SJSA1 (cell line): Measurements from ENCODE around the gene SPO11. TPM values are rescaled to one million over a fixed set of nuclear protein-coding genes. Genes with fewer than 3 reads are reported as not detected.

Experiments used
- DNase-seq, 2 experiments: peaks; one replicate each; pipeline ENCODE4 v3.0.0-alpha.2; 2015 to 2020; ENCODE audit warnings: low spot score in 2 of 2, low read depth in 1 of 2
- H3K27ac ChIP-seq: fragments of 250-450 bp; sonication (Bioruptor Pico); 2 replicates; pipeline ENCODE4 v1.5.1; 2020; ENCODE audit warnings: mild to moderate bottlenecking, moderate library complexity
- H3K27me3 ChIP-seq: fragments of 250-450 bp; sonication (Bioruptor Pico); replicated peaks from 2 replicates; pipeline ENCODE4 v1.5.1; 2020; ENCODE audit warnings: mild to moderate bottlenecking, moderate library complexity
- H3K36me3 ChIP-seq: fragments of 250-450 bp; sonication (Bioruptor Pico); 2 replicates; pipeline ENCODE4 v1.5.1; 2020; ENCODE audit warnings: mild to moderate bottlenecking
- H3K4me1 ChIP-seq: fragments of 250-450 bp; sonication (Bioruptor Pico); replicated peaks from 2 replicates; pipeline ENCODE4 v1.6.1; 2021; ENCODE audit warnings: mild to moderate bottlenecking
- H3K4me3 ChIP-seq: fragments of 250-450 bp; sonication (Bioruptor Pico); 2 replicates; pipeline ENCODE4 v1.5.1; 2020; ENCODE audit warnings: mild to moderate bottlenecking
- H3K9me3 ChIP-seq: fragments of 250-450 bp; sonication (Bioruptor Pico); replicated peaks from 2 replicates; pipeline ENCODE4 v1.5.1; 2020; ENCODE audit warnings: mild to moderate bottlenecking
- total RNA-seq: library from RNA; depleted of rRNA; stranded (reverse); fragments of >200 nt; shearing (Covaris generic); gene quantifications from 2 replicates; pipeline ENCODE4 v1.2.3, GENCODE V29; 2014

The SPO11 gene
- total RNA-seq, 1 experiment from 2014 or later = not detected

DNA sequence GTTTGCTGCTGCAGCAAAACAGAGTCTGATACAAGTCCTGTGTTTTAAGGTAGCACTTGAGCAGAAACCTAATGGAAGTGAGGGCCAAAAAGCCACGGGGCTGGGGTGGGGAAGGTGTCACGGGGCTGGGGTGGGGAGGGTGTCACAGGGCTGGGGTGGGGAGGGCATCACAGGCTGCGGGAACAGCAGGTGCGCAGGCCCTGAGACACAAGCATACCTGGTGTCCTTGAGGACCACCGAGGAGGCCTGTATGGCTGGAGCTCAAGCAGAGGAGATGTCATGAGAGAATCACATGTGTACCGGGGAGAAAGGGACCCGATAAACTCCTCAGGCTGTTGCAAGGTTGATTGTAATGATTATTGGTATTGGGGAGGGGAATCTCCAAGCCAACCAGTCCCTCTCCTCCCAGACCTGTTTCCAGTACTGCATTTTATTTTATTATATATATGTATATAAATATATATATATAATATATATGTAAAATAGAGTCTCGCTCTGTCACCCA is 13.6 kb upstream of the SPO11 start:
- no peak overlapping the region for H3K4me3 ChIP-seq
- no peaks in the 10 kb centered on the region for H3K9me3 ChIP-seq
- DNase-seq = no peak
- H3K27ac ChIP-seq = no peak overlapping the region
- H3K36me3 ChIP-seq = no peaks in the 10 kb centered on the region
- H3K4me1 ChIP-seq = no peaks in the 10 kb centered on the region
- H3K27me3 ChIP-seq = peaks cover 7% of the 10 kb centered on the region; the same call in 1 of the 2 replicates

DNA sequence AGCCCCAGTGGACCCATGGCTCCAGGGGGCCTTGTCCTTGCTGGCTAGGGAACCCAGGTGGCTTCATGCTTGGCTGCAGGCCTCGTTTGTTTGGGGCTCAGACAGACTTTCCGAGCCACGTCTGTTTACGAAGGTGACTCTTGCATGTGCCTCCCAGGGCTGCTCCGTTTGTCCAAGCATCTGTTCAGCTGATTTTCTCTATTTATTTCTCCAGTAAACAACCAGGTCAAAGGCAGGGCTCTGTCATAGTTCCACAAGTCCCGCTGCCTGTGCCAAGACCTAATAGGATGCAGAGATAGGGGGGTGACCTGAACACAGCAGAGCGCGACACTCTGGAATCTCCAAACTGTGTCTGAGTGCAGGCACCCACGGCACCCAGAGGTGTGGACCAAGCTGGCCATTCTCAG is 12.8 kb upstream of the SPO11 start:
- no peaks in the 10 kb centered on the region for H3K4me1 ChIP-seq
- H3K9me3 ChIP-seq = no peaks in the 10 kb centered on the region
- H3K27me3 ChIP-seq = peaks cover 7% of the 10 kb centered on the region; the same call in 1 of the 2 replicates
- no peak overlapping the region for H3K4me3 ChIP-seq
- H3K36me3 ChIP-seq = no peaks in the 10 kb centered on the region
- no peak for DNase-seq
- H3K27ac ChIP-seq = no peak overlapping the region

DNA sequence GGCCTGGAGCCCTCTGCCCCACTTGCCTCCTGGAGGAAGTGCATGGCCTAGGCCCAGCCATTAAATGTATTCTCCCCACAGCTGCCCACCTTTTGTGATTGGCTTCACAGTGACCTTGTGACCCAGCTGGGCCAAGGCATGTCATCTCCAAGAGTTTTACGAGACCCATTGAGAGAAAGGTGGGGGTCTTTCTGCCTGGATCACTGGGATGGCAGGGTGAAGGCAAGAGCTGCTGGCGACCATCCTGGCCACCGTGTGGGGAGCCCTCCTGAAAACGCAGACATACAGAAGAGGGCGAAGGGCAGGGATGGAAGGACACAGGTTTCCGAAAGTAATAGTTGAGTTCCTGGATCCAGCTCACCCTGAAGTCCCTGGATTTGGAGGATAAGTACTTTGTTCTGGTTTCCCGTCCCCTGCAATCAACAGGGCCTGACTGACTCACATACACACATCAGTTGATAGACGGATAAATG is 12.3 kb upstream of the SPO11 start:
- Histone ChIP-seq H3K36me3 (no peaks in the 10 kb centered on the region), H3K27ac (no peak overlapping the region), H3K9me3 (no peaks in the 10 kb centered on the region), H3K27me3 (peaks cover 10% of the 10 kb centered on the region; the same call in 1 of the 2 replicates), H3K4me1 (no peaks in the 10 kb centered on the region), H3K4me3 (no peak overlapping the region)
- DNase-seq = no peak

DNA sequence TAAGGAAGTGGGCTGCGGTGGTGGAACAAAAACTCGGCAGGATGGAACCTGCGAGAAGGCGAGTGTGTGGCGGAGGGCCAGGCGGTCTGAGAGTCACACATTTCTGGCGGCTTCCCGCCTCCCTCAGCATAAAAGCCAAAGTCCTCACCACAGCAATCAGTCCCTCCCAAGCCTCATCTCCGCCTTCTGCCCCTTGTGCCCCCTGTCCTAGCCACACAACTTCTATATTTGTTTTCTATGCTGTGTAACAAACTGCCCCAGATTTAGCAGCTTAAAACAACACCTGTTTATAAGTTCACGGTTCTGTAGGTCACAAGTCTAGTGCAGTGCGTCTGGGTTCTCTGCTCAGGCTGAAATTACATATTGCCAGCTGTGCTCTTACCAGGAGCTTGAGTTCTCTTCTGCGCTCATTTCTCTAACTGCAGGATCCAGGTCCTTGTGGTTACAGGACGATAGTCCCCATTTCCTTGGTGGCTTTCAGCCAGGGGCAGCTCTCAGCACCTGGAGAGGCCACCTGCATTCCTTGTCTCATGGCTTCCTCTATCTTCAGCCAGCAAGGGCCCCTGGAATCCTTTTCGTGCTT is 11.7 kb upstream of the SPO11 start:
- H3K36me3 ChIP-seq = no peaks in the 10 kb centered on the region
- no peaks in the 10 kb centered on the region for H3K9me3 ChIP-seq
- H3K27me3 ChIP-seq = peaks cover 10% of the 10 kb centered on the region; the same call in 1 of the 2 replicates
- H3K27ac ChIP-seq = no peak overlapping the region
- H3K4me1 ChIP-seq = no peaks in the 10 kb centered on the region
- DNase-seq = no peak
- no peak overlapping the region for H3K4me3 ChIP-seq

DNA sequence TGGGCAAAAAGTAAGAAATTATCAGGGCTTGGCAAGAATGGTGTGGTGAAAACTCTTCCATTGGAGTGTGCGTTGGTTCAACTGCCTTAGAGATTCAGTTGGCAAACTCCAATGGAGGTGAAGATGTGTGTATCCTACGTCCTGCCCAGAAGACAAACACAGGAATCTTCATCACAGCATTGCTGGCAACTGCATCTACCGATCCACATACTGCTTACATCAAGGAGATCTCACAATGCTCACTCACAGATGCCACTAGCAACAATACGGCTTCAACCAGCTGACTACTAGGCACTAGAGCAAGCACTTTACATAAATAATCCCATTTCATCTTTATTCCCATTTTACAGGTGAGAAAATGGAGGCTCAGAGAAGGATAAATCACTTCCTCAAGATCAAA is 10.0 kb upstream of the SPO11 start:
- DNase-seq = no peak
- H3K36me3 ChIP-seq = no peaks in the 10 kb centered on the region
- no peaks in the 10 kb centered on the region for H3K4me1 ChIP-seq
- no peaks in the 10 kb centered on the region for H3K9me3 ChIP-seq
- H3K27me3 ChIP-seq = peaks cover 8% of the 10 kb centered on the region
- H3K4me3 ChIP-seq = no peak overlapping the region
- H3K27ac ChIP-seq = no peak overlapping the region

DNA sequence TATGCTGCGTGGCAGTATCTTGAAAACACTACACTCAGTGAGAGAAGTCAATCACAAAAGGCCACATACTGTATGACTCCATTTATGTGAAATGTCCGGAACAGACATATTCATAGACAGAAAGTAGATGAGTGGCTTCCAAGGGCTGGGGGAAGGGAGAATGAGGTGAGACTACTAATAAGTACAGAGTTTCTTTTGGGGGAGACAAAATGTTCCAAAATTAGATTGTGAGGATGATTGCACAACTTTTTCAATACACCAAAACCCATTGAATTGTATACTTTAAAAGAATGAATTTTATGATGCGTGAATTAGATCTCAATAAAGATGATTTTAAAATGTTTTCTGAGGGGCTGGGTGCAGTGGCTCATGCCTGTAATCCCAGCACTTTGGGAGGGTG is 9.2 kb upstream of the SPO11 start:
- no peaks in the 10 kb centered on the region for H3K4me1 ChIP-seq
- no peaks in the 10 kb centered on the region for H3K36me3 ChIP-seq
- no peak for DNase-seq
- H3K4me3 ChIP-seq = no peak overlapping the region
- no peaks in the 10 kb centered on the region for H3K9me3 ChIP-seq
- peaks cover 8% of the 10 kb centered on the region for H3K27me3 ChIP-seq
- H3K27ac ChIP-seq = no peak overlapping the region

DNA sequence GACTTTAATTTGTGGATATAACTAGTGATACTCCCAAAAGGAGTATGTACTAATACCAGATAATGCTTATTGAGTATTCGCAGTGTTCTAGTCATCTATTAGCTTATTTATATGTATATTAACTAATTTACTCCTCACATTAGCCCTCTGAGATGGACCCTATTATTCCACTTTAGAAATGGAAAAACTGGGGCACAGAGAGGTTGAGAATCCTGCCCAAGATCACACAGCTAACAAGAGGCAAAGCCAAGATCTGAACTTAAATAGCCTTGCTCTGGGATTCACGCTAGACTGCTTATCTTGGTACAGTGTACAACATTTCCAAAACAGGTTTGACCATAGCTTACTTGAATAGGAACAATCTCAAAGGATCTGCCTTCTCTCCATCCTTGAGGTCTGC is 8.5 kb upstream of the SPO11 start:
- Histone ChIP-seq H3K36me3 (no peaks in the 10 kb centered on the region), H3K27me3 (peaks cover 8% of the 10 kb centered on the region), H3K9me3 (no peaks in the 10 kb centered on the region)

DNA sequence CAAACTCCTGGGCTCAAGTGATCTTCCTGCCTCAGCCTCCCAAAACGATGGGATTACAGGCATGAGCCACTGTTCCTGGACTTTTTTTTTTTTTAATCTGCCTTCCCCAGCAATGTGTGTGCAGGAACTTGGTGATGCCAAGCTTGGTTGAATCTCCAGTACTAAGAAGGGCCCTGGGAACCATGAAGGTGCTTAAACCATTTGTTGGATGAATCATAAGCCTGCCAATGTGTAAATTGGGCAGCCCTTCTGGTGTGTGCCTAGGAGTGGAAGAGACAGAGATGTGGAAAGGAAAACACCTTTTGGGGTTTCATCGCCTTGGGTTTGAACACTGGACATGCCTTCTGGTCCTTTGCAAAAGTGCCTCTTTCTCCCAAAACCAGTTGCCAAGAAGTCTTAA is 7.1 kb upstream of the SPO11 start:
- H3K4me3 ChIP-seq = no peak overlapping the region
- H3K27me3 ChIP-seq = peaks cover 8% of the 10 kb centered on the region
- DNase-seq = no peak
- H3K36me3 ChIP-seq = no peaks in the 10 kb centered on the region
- H3K9me3 ChIP-seq = no peaks in the 10 kb centered on the region
- H3K4me1 ChIP-seq = no peaks in the 10 kb centered on the region
- H3K27ac ChIP-seq = no peak overlapping the region

More for the DNA sequence above, 8.5 kb upstream of the SPO11 start:
- DNase-seq = no peak
- H3K27ac ChIP-seq = no peak overlapping the region
- no peaks in the 10 kb centered on the region for H3K4me1 ChIP-seq
- no peak overlapping the region for H3K4me3 ChIP-seq

- Histone ChIP-seq H3K4me1 (no peaks in the 10 kb centered on the region), H3K9me3 (no peaks in the 10 kb centered on the region), H3K4me3 (no peak overlapping the region), H3K27me3 (peaks cover 8% of the 10 kb centered on the region), H3K27ac (no peak overlapping the region), H3K36me3 (no peaks in the 10 kb centered on the region)
- DNase-seq = no peak
These were observed 6.6 kb upstream of the SPO11 start for GRCh38 chr20:57323034-57323433.

DNA sequence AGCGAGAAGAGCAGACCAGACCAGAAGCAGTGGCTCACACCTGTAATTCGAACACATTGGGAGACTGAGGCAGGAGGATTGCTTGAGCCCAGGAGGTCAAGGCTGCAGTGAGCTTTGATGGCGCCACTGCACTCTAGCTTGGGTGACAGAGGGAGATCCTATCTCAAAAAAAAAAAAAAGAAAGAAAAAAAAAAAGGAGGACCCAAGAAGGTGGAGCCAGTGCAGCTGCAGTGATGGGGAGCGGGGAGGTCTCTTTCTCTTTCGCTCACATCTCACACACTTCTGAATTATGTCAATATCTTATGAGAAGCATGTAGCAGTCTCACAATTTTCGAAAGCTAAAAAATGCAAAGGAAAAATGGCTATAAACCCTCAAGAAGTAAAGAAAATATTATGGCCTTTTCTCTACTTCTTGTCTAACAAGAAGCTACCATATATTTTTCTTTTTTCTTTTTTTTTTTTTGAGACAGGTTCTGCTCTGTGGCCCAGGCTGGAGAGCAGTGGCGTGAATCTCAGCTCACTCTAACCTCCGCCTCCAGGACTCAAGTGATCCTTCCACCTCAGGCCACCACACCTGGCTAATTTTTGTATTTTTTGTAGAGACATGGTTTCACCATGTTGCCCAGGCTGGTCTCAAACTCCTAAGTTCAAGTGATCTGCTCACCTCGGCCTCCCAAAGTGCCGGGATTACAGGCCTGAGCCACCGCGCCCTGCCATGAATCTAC is 3.8 kb upstream of the SPO11 start:
- H3K4me3 ChIP-seq = no peak overlapping the region
- DNase-seq = no peak
- no peaks in the 10 kb centered on the region for H3K36me3 ChIP-seq
- peaks cover 10% of the 10 kb centered on the region for H3K27me3 ChIP-seq
- H3K27ac ChIP-seq = no peak overlapping the region
- no peaks in the 10 kb centered on the region for H3K4me1 ChIP-seq
- H3K9me3 ChIP-seq = no peaks in the 10 kb centered on the region

DNA sequence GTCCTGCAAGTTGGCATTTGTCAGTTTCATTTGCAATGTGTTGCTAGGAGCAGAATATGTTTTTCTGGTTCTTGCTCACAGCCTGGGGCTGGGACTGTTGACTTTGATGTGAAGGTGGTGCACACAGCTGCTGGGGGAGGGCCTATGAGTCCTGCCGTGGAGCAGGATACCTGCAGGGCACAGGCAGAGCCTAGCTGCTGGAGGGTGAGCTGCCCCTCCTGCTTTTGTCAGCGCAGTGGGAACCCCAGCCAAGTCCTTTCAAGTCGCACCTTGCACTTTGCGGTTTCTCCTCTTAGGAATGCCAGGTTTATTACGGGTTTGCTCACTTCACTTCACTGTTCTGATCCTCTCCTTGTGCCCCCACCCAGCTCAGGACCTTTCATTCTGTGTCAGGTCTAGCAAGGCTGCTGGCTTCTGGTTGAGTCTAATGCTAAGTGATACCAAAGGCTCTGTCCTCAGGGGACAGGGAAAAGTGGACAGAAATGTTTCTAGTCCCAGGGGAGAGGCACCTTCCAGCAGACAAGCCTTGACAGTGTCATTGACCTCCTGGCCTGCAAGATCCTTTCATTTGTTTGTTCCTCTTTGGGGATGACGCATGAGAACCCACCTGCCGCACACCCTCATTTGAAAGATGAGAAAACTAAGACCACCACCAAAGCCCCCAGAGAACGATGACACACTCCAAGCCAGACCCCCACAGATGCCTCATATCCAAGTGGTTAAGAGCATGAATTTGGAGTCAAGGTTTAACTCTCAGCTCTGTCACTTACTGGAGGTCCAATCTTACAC is 2.7 kb upstream of the SPO11 start:
- H3K4me3 ChIP-seq = no peak overlapping the region

GRCh38 chr20:57327820-57328219 is 1.8 kb upstream of the SPO11 start:
- Histone ChIP-seq H3K4me3 (no peak overlapping the region), H3K4me1 (no peaks in the 10 kb centered on the region), H3K27ac (no peak overlapping the region), H3K9me3 (no peaks in the 10 kb centered on the region), H3K36me3 (no peaks in the 10 kb centered on the region), H3K27me3 (peaks cover 22% of the 10 kb centered on the region)
- no peak for DNase-seq

More for the DNA sequence above, 2.7 kb upstream of the SPO11 start:
- H3K9me3 ChIP-seq = no peaks in the 10 kb centered on the region
- H3K36me3 ChIP-seq = no peaks in the 10 kb centered on the region
- peaks cover 14% of the 10 kb centered on the region for H3K27me3 ChIP-seq
- no peak overlapping the region for H3K27ac ChIP-seq
- no peak for DNase-seq
- H3K4me1 ChIP-seq = no peaks in the 10 kb centered on the region

- Histone ChIP-seq H3K27me3 (peaks cover 22% of the 10 kb centered on the region), H3K9me3 (no peaks in the 10 kb centered on the region), H3K4me1 (no peaks in the 10 kb centered on the region), H3K36me3 (no peaks in the 10 kb centered on the region), H3K27ac (no peak overlapping the region), H3K4me3 (no peak overlapping the region)
- DNase-seq = no peak
These were observed 1.4 kb downstream of the SPO11 start for GRCh38 chr20:57330998-57331397.
